ENCODE results near the gene PF4V1.

GRCh38 chr4:73866246-73866645 lies 13.2 kb downstream of the PF4V1 start:
- TF ChIP-seq CTCF (IDR thresholded peaks at IDR 0.05; ENCODE audit: low read length) (no peak), EZH2 (IDR thresholded peaks at IDR 0.05; ENCODE audit: borderline replicate concordance, low read length) (no peak)
